ENCODE results near the gene METTL3. TPM values are rescaled to one million over a fixed set of nuclear protein-coding genes. Genes with fewer than 3 reads are reported as not detected.

METTL3 gene
- total RNA-seq, 6 experiments from 2014 or later, result 14.7 to 26.7 (median 18.4) TPM

- 25% methylated on average over 4 of the region's 12 CpGs for WGBS (ENCODE audit: insufficient coverage, low coverage, low lambda C conversion rate, missing lambda C conversion rate)
- no peak for DNase-seq
- no peaks in the 10 kb centered on the region for H3K9me3 ChIP-seq
- intact Hi-C loops (cut with DNase I), result no loop called here
- H3K27me3 ChIP-seq, result no peaks in the 10 kb centered on the region
- H3K27ac ChIP-seq, result no peak overlapping the region
- peak in 2 of 4 donors; percentile 3 to 23 for ATAC-seq
- TF ChIP-seq CTCF (IDR thresholded peaks at IDR 0.05), result no peak
- no peak for TF ChIP-seq POLR2A (IDR thresholded peaks at IDR 0.05)
- H3K4me3 ChIP-seq, result peak overlapping the region; percentile 30 to 53 (median 45)
- H3K36me3 ChIP-seq, result no peaks in the 10 kb centered on the region
- H3K4me1 ChIP-seq, result no peaks in the 10 kb centered on the region
These were observed 14.4 kb upstream of the METTL3 start for GRCh38 chr14:21525571-21525961.

DNA sequence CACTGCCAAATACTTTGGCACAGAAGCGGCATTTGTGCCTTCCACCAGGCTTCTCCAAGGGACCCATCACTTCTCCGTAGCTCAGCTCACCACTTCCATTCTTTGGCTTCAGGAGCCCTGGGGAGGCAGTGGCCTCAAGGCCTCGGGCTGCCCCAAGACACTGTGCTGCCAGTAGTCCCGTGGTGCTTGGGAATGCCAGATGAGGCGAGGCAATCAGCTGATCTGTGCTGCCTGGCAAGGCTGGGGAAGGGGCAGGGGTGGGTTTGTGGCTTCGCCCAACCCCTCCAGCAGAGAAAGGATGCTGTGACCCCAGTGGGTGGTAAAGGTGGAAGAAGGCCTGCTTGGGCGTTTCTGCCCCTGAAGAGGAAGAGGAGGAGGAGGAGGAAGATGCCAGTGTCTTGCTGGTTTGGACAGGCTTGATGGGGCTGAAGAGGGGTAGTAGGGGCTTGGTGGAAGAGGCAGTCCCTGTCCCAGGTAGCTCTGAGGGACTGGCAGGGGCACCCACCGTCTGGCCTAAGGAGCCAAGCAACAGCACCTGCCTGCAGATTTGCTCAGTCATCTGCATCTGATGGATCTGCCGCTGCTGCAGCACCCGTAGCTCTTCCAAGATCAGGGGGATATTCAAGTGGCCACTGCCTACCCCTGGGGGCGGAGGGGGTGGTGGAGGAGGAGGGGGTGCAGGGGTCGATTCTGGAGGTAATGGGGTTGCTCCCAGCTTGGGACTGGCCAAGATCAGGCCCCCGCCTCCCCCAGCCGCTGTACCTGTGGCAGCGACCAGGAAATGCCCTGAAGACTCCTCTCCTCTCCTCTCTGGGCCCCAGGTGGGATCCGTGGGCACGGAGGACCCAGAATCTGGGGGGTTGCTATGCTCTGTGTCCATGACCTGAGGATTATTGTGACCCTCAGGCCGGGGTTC is 13.7 kb upstream of the METTL3 start:
- no peaks in the 10 kb centered on the region for H3K9me3 ChIP-seq
- intact Hi-C loops (cut with DNase I), result no loop called here
- no peaks in the 10 kb centered on the region for H3K27me3 ChIP-seq
- DNase-seq (no peak), ATAC-seq (no peak)
- no peak overlapping the region for H3K27ac ChIP-seq
- no peaks in the 10 kb centered on the region for H3K4me1 ChIP-seq
- no peak for TF ChIP-seq POLR2A (IDR thresholded peaks at IDR 0.05)
- no peak for TF ChIP-seq CTCF (IDR thresholded peaks at IDR 0.05)
- no peak overlapping the region for H3K4me3 ChIP-seq
- 85% methylated on average over 11 of the region's 18 CpGs for WGBS (ENCODE audit: insufficient coverage, low coverage, low lambda C conversion rate, missing lambda C conversion rate)
- no peaks in the 10 kb centered on the region for H3K36me3 ChIP-seq

DNA sequence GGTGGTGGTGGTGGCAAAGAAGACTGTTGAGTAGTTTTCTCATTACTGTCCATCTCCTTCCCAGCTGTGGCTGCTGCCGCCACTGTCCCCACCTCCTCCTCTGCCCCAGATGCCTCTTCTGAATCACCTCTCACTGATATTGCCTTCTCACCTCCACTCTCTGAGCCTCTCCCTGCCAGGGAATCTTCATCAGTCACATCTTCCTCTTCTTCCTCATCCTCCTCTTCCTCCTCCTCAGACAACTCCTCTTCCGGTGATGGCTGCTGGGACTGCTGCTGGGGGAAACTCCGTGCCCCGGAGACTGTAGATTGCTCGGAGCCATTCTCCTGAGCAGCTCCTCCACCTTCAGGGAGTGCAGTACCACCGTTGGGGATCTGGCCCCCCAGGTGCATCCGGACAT is 12.1 kb upstream of the METTL3 start:
- intact Hi-C loops (cut with DNase I), result no loop called here
- Histone ChIP-seq H3K36me3 (no peaks in the 10 kb centered on the region), H3K4me1 (no peaks in the 10 kb centered on the region), H3K4me3 (no peak overlapping the region), H3K9me3 (no peaks in the 10 kb centered on the region), H3K27me3 (no peaks in the 10 kb centered on the region), H3K27ac (no peak overlapping the region)
- TF ChIP-seq POLR2A (IDR thresholded peaks at IDR 0.05) (no peak), CTCF (IDR thresholded peaks at IDR 0.05) (no peak)
- no peak for ATAC-seq
- no peak for DNase-seq
- 50% methylated on average over 2 of the region's 7 CpGs for WGBS (ENCODE audit: insufficient coverage, low coverage, low lambda C conversion rate, missing lambda C conversion rate)

- DNase-seq, result no peak
- no peaks in the 10 kb centered on the region for H3K36me3 ChIP-seq
- ATAC-seq, result no peak
- 90% methylated on average over 2 of the region's 2 CpGs for WGBS (ENCODE audit: insufficient coverage, low coverage, low lambda C conversion rate, missing lambda C conversion rate)
- intact Hi-C loops (cut with DNase I), result no loop called here
- no peaks in the 10 kb centered on the region for H3K27me3 ChIP-seq
- no peaks in the 10 kb centered on the region for H3K4me1 ChIP-seq
- no peaks in the 10 kb centered on the region for H3K9me3 ChIP-seq
- no peak overlapping the region for H3K4me3 ChIP-seq
- no peak overlapping the region for H3K27ac ChIP-seq
- no peak for TF ChIP-seq POLR2A (IDR thresholded peaks at IDR 0.05)
- no peak for TF ChIP-seq CTCF (IDR thresholded peaks at IDR 0.05)
These were observed 10.4 kb upstream of the METTL3 start for GRCh38 chr14:21521501-21521900.
